ENCODE data around the gene CIT.
A peak's percentile ranks its signal among the peaks of the same experiment; 100 is the strongest.

Gene CIT

DNA sequence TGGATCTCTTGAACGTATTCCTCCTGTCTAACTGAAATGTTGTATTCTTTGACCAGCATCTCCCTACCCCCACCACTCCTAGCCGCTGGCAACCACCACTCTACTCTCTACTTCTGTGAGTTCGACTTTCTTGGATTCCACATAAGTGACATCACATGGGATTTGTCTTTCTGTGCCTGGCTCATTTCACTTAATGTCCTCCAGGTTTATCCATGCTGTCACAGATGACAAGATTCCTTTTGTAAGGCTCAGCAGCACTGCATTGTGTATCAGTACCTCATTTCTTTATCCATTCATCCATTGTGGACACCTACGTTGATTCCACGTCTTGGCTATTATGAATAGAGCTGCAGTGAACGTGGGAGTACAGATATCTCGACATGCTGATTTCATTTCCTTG, 198.7 kb downstream of the CIT start:
- H3K27me3 ChIP-seq (ENCODE audit: control insufficient read depth, insufficient read depth, low read length) = no peaks in the 10 kb centered on the region

DNA sequence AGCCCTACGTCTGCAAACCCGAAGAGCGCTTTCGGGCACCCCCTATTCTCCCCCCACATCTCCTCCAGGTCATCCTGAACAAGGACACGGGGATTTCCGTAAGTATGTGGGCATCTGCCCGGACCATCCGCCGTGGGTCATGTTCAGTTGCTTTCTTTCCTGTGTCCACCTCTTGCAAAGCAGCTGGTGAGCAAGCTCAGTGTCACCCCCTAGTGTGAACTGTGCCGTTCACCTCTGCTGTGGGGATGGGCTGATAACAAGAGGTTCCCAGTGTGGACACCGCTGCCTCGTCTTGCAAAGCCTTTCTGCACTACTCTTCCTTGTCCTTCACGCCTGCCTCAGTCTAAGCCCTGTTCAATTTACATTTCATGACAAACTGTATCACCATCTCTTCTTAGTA, 200.5 kb downstream of the CIT start:
- Histone ChIP-seq H3K9me3 (ENCODE audit: control insufficient read depth, insufficient read depth, low read depth, low read length) (no peaks in the 10 kb centered on the region), H3K36me3 (ENCODE audit: control insufficient read depth, insufficient read depth, low read length) (peaks cover 98% of the 10 kb centered on the region), H3K27ac (ENCODE audit: low read depth, low read length) (no peak overlapping the region), H3K27me3 (ENCODE audit: control insufficient read depth, insufficient read depth, low read length) (no peaks in the 10 kb centered on the region), H3K4me3 (ENCODE audit: low read depth, low read length) (no peak overlapping the region), H3K4me1 (ENCODE audit: control insufficient read depth, insufficient read depth, low read length) (0 out of 2 replicates have a peak, but pooled peaks cover 9% of the 10 kb centered on the region), H3K9ac (ENCODE audit: low read length) (no peak overlapping the region)

More for the DNA sequence above, 198.7 kb downstream of the CIT start:
- no peak overlapping the region for H3K9ac ChIP-seq (ENCODE audit: low read length)
- H3K36me3 ChIP-seq (ENCODE audit: control insufficient read depth, insufficient read depth, low read length) = peaks cover 88% of the 10 kb centered on the region
- no peak overlapping the region for H3K4me3 ChIP-seq (ENCODE audit: low read depth, low read length)
- no peaks in the 10 kb centered on the region for H3K9me3 ChIP-seq (ENCODE audit: control insufficient read depth, insufficient read depth, low read depth, low read length)
- H3K27ac ChIP-seq (ENCODE audit: low read depth, low read length) = no peak overlapping the region
- H3K4me1 ChIP-seq (ENCODE audit: control insufficient read depth, insufficient read depth, low read length) = peaks cover 16% of the 10 kb centered on the region; the same call in 1 of the 2 replicates

DNA sequence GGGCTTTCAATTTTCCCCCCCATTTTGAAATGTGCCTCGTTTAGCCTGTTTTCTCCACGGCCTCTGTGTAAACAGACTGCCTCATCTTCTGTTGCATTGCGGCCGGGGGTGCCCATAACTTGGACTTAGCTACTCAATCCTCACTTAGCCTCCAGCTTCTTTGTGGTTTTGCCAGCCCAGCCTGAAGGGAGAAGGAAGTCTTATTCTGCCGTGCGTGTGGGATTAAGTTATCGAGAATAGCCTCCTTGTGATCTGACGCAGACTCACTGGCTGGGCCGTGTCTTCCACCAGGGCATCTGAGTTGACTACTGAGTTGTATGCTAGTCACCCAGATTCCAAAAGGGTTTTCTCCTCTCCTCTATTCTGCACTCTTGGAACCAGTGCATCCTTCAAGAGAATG, 201.1 kb downstream of the CIT start:
- H3K36me3 ChIP-seq (ENCODE audit: control insufficient read depth, insufficient read depth, low read length) = peaks cover 98% of the 10 kb centered on the region
- 0 out of 2 replicates have a peak, but pooled peaks cover 9% of the 10 kb centered on the region for H3K4me1 ChIP-seq (ENCODE audit: control insufficient read depth, insufficient read depth, low read length)
- no peak overlapping the region for H3K27ac ChIP-seq (ENCODE audit: low read depth, low read length)
- H3K9ac ChIP-seq (ENCODE audit: low read length) = no peak overlapping the region
- no peak overlapping the region for H3K4me3 ChIP-seq (ENCODE audit: low read depth, low read length)
- no peaks in the 10 kb centered on the region for H3K27me3 ChIP-seq (ENCODE audit: control insufficient read depth, insufficient read depth, low read length)
- H3K9me3 ChIP-seq (ENCODE audit: control insufficient read depth, insufficient read depth, low read depth, low read length) = no peaks in the 10 kb centered on the region

DNA sequence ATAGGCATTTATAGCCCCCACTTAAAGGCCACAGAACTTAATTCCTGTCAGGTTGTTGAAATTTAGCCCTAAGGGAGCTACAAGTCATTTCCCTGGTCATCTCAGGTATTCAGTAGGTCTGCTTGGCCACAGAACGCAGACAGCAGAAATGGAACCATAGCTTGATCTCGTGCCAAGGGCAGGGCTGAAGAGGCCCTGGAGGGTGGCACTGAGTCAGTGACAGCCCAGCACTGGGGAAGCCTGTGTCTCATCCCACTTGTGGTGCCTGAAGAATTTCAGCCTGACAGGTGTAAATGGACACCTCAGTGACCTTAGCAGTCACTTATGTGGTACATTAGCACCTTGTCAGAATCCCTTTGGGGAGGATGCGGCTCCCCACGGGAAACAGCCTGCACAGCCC, 202.6 kb downstream of the CIT start:
- Histone ChIP-seq H3K4me3 (ENCODE audit: low read depth, low read length) (no peak overlapping the region), H3K9me3 (ENCODE audit: control insufficient read depth, insufficient read depth, low read depth, low read length) (no peaks in the 10 kb centered on the region), H3K9ac (ENCODE audit: low read length) (no peak overlapping the region), H3K27ac (ENCODE audit: low read depth, low read length) (no peak overlapping the region), H3K36me3 (ENCODE audit: control insufficient read depth, insufficient read depth, low read length) (peaks cover 98% of the 10 kb centered on the region), H3K27me3 (ENCODE audit: control insufficient read depth, insufficient read depth, low read length) (no peaks in the 10 kb centered on the region), H3K4me1 (ENCODE audit: control insufficient read depth, insufficient read depth, low read length) (0 out of 2 replicates have a peak, but pooled peaks cover 9% of the 10 kb centered on the region)

DNA sequence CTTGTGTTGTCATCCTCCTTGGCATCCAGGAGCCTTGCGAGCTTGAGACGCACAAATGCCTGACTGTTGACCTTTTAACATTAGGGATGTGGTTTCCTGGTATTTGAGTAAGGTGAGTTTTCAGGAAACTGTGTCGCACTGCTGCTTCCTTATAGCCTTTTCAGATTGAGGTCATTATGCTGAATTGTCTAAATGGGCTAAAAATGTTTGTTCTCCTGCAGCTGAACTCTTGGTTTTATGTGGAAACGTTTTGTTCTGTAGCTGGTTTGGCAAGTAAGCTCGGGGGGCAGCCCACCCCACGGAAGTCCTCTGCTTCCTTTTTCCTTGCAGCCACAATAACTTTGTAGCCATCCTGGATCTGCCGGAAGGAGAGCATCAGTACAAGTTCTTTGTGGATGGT, 203.5 kb downstream of the CIT start:
- H3K27ac ChIP-seq (ENCODE audit: low read depth, low read length) = no peak overlapping the region
- peaks cover 90% of the 10 kb centered on the region for H3K36me3 ChIP-seq (ENCODE audit: control insufficient read depth, insufficient read depth, low read length)
- H3K4me3 ChIP-seq (ENCODE audit: low read depth, low read length) = no peak overlapping the region
- H3K4me1 ChIP-seq (ENCODE audit: control insufficient read depth, insufficient read depth, low read length) = 0 out of 2 replicates have a peak, but pooled peaks cover 3% of the 10 kb centered on the region
- H3K9ac ChIP-seq (ENCODE audit: low read length) = no peak overlapping the region
- no peaks in the 10 kb centered on the region for H3K27me3 ChIP-seq (ENCODE audit: control insufficient read depth, insufficient read depth, low read length)
- H3K9me3 ChIP-seq (ENCODE audit: control insufficient read depth, insufficient read depth, low read depth, low read length) = no peaks in the 10 kb centered on the region

DNA sequence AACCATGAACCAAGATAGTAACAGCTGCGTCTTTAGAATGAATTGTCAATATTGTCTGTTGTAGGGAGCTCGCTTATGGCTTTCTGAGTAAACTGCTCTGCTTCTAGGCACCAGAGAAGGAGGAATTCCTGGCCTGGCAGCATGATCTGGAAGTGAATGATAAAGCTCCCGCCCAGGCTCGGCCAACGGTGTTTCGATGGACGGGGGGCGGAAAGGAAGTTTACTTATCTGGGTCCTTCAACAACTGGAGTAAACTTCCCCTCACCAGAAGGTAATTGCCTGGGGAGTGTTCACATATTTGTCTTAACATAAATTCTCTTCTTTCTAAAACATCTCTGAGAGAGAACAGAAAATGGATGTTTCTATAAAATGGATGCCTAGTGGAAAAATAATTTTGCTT, 204.9 kb downstream of the CIT start:
- Histone ChIP-seq H3K27ac (ENCODE audit: low read depth, low read length) (no peak overlapping the region), H3K4me1 (ENCODE audit: control insufficient read depth, insufficient read depth, low read length) (0 out of 2 replicates have a peak, but pooled peaks cover under 1% of the 10 kb centered on the region), H3K36me3 (ENCODE audit: control insufficient read depth, insufficient read depth, low read length) (peaks cover 78% of the 10 kb centered on the region), H3K27me3 (ENCODE audit: control insufficient read depth, insufficient read depth, low read length) (no peaks in the 10 kb centered on the region), H3K9ac (ENCODE audit: low read length) (no peak overlapping the region), H3K4me3 (ENCODE audit: low read depth, low read length) (no peak overlapping the region), H3K9me3 (ENCODE audit: control insufficient read depth, insufficient read depth, low read depth, low read length) (no peaks in the 10 kb centered on the region)

DNA sequence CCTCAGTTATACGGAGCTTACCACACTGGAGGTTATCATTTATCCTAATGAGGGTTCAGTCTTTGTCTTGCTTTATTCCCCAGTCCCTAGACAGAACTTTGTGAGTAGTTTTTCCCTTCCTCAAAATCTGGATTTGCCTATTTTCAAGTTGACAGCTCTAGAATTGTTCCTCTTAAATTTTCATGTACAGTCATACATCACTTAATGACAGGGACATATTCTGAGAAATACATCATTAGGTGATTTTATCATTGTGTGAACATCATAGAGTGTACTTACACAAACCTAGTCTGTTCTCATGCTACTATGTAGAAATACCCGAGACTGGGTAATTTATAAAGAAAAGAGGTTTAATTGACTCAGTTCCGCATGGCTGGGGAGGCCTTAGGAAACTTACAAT, 206.1 kb downstream of the CIT start:
- Histone ChIP-seq H3K9me3 (ENCODE audit: control insufficient read depth, insufficient read depth, low read depth, low read length) (no peaks in the 10 kb centered on the region), H3K4me3 (ENCODE audit: low read depth, low read length) (no peak overlapping the region), H3K4me1 (ENCODE audit: control insufficient read depth, insufficient read depth, low read length) (0 out of 2 replicates have a peak, but pooled peaks cover 3% of the 10 kb centered on the region), H3K27ac (ENCODE audit: low read depth, low read length) (no peak overlapping the region), H3K27me3 (ENCODE audit: control insufficient read depth, insufficient read depth, low read length) (no peaks in the 10 kb centered on the region), H3K9ac (ENCODE audit: low read length) (no peak overlapping the region), H3K36me3 (ENCODE audit: control insufficient read depth, insufficient read depth, low read length) (peaks cover 66% of the 10 kb centered on the region)

DNA sequence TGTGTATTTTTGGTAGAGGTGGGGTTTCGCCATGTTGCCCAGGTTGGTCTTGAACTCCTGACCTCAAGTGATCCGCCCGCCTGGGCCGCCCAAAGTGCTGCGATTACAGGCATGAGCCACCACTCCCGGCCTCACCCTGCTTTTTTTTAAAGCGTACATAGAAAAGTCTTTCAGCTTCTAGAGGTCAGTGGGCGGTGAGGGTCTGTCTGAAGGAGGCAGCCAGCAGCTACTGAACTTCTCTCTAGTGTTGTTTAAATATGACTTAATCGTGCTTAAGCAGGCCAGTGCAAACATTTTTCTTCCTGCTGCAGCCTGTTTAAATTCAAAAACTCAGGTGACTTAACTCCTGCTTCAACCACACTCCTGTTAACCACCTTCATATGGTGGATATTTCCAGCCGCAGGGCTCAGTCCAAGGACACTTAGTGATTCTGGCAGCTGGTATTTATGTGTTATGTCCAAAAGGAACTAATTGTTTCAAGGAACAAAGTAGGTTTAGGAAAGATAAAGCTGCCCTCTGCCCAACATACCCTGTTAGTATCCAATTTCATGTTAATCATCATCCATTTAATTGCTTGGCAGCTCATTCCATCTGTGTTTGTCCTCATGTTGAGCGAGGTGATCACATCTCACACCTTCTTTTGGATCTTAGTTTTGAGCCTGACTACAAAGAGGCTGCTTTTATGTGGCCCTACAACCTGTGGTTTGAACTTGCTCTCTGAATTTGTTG, 207.2 kb downstream of the CIT start:
- H3K4me3 ChIP-seq (ENCODE audit: low read depth, low read length) = no peak overlapping the region
- no peak overlapping the region for H3K27ac ChIP-seq (ENCODE audit: low read depth, low read length)
- H3K27me3 ChIP-seq (ENCODE audit: control insufficient read depth, insufficient read depth, low read length) = no peaks in the 10 kb centered on the region
- H3K4me1 ChIP-seq (ENCODE audit: control insufficient read depth, insufficient read depth, low read length) = 0 out of 2 replicates have a peak, but pooled peaks cover 3% of the 10 kb centered on the region
- no peak overlapping the region for H3K9ac ChIP-seq (ENCODE audit: low read length)
- H3K9me3 ChIP-seq (ENCODE audit: control insufficient read depth, insufficient read depth, low read depth, low read length) = no peaks in the 10 kb centered on the region
- H3K36me3 ChIP-seq (ENCODE audit: control insufficient read depth, insufficient read depth, low read length) = peaks cover 55% of the 10 kb centered on the region

DNA sequence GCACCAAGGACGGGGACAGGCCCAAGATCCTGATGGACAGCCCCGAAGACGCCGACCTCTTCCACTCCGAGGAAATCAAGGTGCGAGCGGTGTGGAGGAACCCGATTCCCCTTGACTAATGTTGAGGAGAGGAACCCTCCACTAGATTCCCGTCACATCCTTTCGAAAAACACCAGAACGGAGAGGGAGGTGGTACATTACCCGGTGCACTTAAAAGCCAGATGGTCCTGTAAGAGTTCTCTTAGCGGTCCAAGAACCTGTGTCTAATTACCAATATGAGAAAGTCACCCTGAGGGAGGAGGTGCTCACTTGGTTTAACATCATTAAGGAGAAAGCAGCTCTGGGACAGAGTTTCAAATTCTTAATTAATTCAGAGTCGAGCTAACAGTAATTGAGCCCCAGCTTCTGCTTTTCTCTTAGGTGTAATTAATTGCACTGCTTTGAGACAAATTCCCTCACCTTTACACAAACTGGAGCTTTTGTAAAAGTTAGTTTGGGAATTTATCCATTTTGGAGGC, 208.7 kb downstream of the CIT start:
- H3K9me3 ChIP-seq (ENCODE audit: control insufficient read depth, insufficient read depth, low read depth, low read length) = no peaks in the 10 kb centered on the region
- H3K27ac ChIP-seq (ENCODE audit: low read depth, low read length) = peak overlapping the region; percentile 77
- H3K9ac ChIP-seq (ENCODE audit: low read length) = peak overlapping the region; percentile 92
- H3K27me3 ChIP-seq (ENCODE audit: control insufficient read depth, insufficient read depth, low read length) = no peaks in the 10 kb centered on the region
- H3K36me3 ChIP-seq (ENCODE audit: control insufficient read depth, insufficient read depth, low read length) = peaks cover 40% of the 10 kb centered on the region
- peak overlapping the region; percentile 96 for H3K4me3 ChIP-seq (ENCODE audit: low read depth, low read length)
- 0 out of 2 replicates have a peak, but pooled peaks cover 3% of the 10 kb centered on the region for H3K4me1 ChIP-seq (ENCODE audit: control insufficient read depth, insufficient read depth, low read length)

DNA sequence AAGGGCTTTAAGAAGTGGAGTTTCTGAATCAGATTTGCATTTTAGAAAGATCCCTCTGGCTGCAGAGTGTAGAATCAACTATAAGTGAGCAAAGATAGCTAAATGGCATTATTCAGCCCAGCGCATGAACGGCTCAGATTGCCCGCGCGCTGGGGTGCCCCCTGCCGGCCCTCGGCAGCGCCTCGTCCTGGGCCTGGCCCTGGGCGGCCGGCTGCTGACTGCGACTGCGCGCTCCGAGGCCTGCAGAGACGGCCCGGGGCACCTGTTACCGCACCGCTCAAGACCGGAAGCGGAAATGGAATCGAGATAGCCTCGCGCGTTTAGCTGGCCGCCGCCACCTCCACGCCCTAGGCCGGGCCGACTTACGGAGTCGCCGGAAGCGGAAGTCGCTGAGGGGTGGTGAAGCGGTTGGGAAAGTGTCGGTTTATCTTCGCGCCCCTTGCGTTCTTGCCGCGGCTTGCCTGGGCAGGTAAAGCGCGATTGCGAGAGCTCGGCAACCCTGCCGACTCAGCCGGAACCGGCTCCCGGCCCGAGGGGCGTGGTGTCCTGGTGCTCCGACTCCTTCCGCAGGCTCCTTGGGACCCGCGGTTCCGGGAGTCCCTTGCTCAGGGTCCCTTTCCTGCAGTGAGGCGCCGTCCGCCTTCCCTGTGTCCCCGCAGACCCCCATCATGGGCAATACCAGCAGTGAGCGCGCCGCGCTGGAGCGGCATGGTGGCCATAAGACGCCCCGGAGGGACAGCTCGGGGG, 209.4 kb downstream of the CIT start, which contains the start of gene PRKAB1:
TSS of gene PRKAB1 (plus strand) at position 557 of the 747 bp plus-strand sequence. CDS start at position 669, 112 bp downstream.
- Histone ChIP-seq H3K27me3 (ENCODE audit: control insufficient read depth, insufficient read depth, low read length) (no peaks in the 10 kb centered on the region), H3K4me3 (ENCODE audit: low read depth, low read length) (peak within 1 kb of the TSS; percentile 96), H3K36me3 (ENCODE audit: control insufficient read depth, insufficient read depth, low read length) (peaks cover 33% of the 10 kb centered on the region), H3K9me3 (ENCODE audit: control insufficient read depth, insufficient read depth, low read depth, low read length) (no peaks in the 10 kb centered on the region), H3K27ac (ENCODE audit: low read depth, low read length) (peak within 1 kb of the TSS; percentile 77), H3K4me1 (ENCODE audit: control insufficient read depth, insufficient read depth, low read length) (0 out of 2 replicates have a peak, but pooled peaks cover 3% of the 10 kb centered on the region), H3K9ac (ENCODE audit: low read length) (peak within 1 kb of the TSS; percentile 92)
